Brain microvascular endothelial cell (primary cell): Measurements from ENCODE around the gene TAS2R39.
"Not testable (repeated sequence)": the region's sequence is repeated elsewhere in the genome, so short reads cannot be mapped to it uniquely, and the experiment has no call there.

Experiments used
- DNase-seq: peaks from one replicate; pipeline ENCODE4 v3.0.0-alpha.2; 2020
- H3K27ac ChIP-seq: fragments of 250-450 bp; sonication (Bioruptor Pico); 2 replicates; pipeline ENCODE4 v1.5.1; 2020; ENCODE audit warnings: mild to moderate bottlenecking, moderate library complexity
- H3K27me3 ChIP-seq: fragments of 250-450 bp; sonication (Bioruptor Pico); replicated peaks from 2 replicates; pipeline ENCODE4 v1.5.1; 2020; ENCODE audit warnings: mild to moderate bottlenecking
- H3K36me3 ChIP-seq: fragments of 250-450 bp; sonication (Bioruptor Pico); replicated peaks from 2 replicates; pipeline ENCODE4 v1.5.1; 2020; ENCODE audit warnings: mild to moderate bottlenecking
- H3K4me3 ChIP-seq: 2 replicates; pipeline ENCODE4 v1.5.1; 2011; ENCODE audit warnings: low read depth, mild to moderate bottlenecking, control low read depth, low read length, moderate library complexity
- in situ Hi-C: cut with HindIII; loops from 2 replicates; pipeline ENCODE4 v1.10.0; 2017; ENCODE audit warnings: low sequenced_read_pairs, low pct_ligation_motif_present
- TF ChIP-seq, protein P1 (sequence below): IDR thresholded peaks from 2 replicates; pipeline ENCODE4 v1.5.1; 2011; ENCODE audit warnings: low read depth, mild to moderate bottlenecking, moderate library complexity, low read length, control low read depth, inconsistent platforms; ENCODE audit errors: missing control alignments

Gene TAS2R39

GRCh38 chr7:143183024-143183423 is at the start of gene TAS2R39:
Gene TAS2R39 (plus strand): TSS chr7:143183419. CDS start chr7:143183419, 0 bp downstream.
- TF ChIP-seq, protein P1, sequence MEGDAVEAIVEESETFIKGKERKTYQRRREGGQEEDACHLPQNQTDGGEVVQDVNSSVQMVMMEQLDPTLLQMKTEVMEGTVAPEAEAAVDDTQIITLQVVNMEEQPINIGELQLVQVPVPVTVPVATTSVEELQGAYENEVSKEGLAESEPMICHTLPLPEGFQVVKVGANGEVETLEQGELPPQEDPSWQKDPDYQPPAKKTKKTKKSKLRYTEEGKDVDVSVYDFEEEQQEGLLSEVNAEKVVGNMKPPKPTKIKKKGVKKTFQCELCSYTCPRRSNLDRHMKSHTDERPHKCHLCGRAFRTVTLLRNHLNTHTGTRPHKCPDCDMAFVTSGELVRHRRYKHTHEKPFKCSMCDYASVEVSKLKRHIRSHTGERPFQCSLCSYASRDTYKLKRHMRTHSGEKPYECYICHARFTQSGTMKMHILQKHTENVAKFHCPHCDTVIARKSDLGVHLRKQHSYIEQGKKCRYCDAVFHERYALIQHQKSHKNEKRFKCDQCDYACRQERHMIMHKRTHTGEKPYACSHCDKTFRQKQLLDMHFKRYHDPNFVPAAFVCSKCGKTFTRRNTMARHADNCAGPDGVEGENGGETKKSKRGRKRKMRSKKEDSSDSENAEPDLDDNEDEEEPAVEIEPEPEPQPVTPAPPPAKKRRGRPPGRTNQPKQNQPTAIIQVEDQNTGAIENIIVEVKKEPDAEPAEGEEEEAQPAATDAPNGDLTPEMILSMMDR: no peak

DNA sequence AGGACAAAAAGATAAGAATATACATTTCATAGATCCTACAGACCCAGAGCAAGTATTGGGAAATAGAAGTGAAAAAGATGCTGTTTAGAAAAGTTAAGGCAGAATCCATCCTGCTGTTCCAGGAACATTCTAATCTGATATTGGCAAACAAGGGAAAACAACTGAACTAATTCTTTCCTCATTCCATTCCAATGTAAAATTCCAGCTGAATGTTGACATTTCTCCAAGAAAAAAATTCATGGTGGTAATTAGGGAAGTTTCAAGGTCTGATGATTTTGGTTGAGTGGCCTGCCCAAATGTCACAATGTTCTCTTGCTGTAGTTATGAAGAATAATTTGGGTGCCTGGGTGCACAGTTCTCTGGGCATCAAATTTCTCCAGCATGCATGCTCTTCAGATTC is 36.1 kb upstream of the TAS2R39 start:
- TF ChIP-seq, protein P1: no peak
- no peak overlapping the region for H3K27ac ChIP-seq
- in situ Hi-C loops: no loop called here

More at GRCh38 chr7:143183024-143183423, at the start of gene TAS2R39:
- no peaks in the 10 kb centered on the region for H3K27me3 ChIP-seq
- in situ Hi-C loops: no loop called here
- H3K4me3 ChIP-seq: no peak within 1 kb of the TSS
- no peak within 1 kb of the TSS for H3K27ac ChIP-seq
- DNase-seq: no peak
- no peaks in the 10 kb centered on the region for H3K36me3 ChIP-seq

DNA sequence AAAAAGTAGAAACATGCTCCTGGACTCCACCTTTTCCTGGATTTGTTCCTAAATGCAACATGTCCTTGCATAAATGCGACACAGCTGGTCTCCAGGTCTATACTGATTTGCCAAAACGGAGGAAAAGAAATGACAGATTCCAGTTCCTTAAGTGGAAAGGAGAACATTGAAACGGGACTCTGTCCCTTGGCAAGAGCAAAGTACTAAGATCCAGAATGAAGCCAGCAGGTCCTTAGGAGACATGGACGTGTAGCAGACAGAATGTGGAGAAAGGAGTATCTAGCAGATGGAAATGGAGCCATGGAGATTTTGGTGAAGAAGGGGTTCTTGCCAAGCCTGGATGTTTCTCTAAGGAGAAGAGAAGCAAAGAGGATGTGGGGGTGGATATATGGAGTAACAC is 35.2 kb upstream of the TAS2R39 start:
- no peaks in the 10 kb centered on the region for H3K27me3 ChIP-seq
- H3K4me3 ChIP-seq: no peak overlapping the region
- no peak for DNase-seq
- H3K27ac ChIP-seq: no peak overlapping the region
- in situ Hi-C loops: no loop called here
- TF ChIP-seq, protein P1: no peak
- no peaks in the 10 kb centered on the region for H3K36me3 ChIP-seq

More for the DNA sequence above, 36.1 kb upstream of the TAS2R39 start:
- Histone ChIP-seq H3K4me3 (no peak overlapping the region), H3K36me3 (no peaks in the 10 kb centered on the region), H3K27me3 (no peaks in the 10 kb centered on the region)
- no peak for DNase-seq

GRCh38 chr7:143148651-143149050 is 34.6 kb upstream of the TAS2R39 start:
- H3K27ac ChIP-seq: no peak overlapping the region
- TF ChIP-seq, protein P1: no peak
- no peaks in the 10 kb centered on the region for H3K36me3 ChIP-seq
- no peak overlapping the region for H3K4me3 ChIP-seq
- no peak for DNase-seq
- no peaks in the 10 kb centered on the region for H3K27me3 ChIP-seq
- in situ Hi-C loops: no loop called here

DNA sequence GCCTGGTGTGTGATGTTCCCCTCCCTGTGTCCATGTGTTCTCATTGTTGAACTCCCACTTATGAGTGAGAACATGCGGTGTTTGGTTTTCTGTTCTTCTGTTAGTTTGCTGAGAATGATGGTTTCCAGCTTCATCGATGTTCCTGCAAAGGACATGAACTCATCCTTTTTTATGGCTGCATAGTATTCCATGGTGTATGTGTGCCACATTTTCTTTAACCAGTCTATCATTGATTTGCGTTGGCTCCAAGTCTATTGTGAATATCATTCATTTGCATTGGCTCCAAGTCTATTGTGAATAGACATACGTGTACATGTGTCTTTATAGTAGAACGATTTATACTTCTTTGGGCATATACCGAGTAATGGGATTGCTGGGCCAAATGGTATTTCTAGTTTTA is 32.5 kb upstream of the TAS2R39 start:
- DNase-seq, H3K27ac ChIP-seq, H3K36me3 ChIP-seq, H3K27me3 ChIP-seq, in situ Hi-C loops, H3K4me3 ChIP-seq: not testable (repeated sequence)

DNA sequence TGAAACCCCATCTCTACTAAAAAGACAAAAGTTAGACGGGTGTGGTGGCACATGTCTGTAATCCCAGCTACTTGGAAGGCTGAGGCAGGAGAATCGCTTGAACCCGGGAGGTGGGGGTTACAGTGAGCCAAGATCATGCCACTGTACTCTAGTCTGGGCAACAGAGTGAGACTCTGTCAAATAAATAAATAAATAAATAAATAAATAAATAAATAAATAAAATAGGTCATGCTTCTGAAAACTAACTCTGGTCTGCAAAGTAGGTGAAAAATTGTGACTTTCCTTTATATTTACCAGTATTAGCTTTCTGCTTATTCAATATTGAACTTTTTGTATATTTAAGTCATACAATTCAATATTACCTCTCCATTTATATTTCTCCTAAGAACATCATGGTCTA is 24.6 kb upstream of the TAS2R39 start:
- DNase-seq, H3K27ac ChIP-seq, in situ Hi-C loops, H3K27me3 ChIP-seq, H3K36me3 ChIP-seq, H3K4me3 ChIP-seq: not testable (repeated sequence)

- H3K36me3 ChIP-seq: no peaks in the 10 kb centered on the region
- no peak overlapping the region for H3K4me3 ChIP-seq
- no peaks in the 10 kb centered on the region for H3K27me3 ChIP-seq
- in situ Hi-C loops: no loop called here
- TF ChIP-seq, protein P1: no peak
- no peak overlapping the region for H3K27ac ChIP-seq
- no peak for DNase-seq
Observed at GRCh38 chr7:143171697-143172096, 11.5 kb upstream of the TAS2R39 start.
